WI38 (cell line): ENCODE data around the gene LYRM1.
A peak's percentile ranks its signal among the peaks of the same experiment; 100 is the strongest.

Experiments used
- H3K4me3 ChIP-seq: 2 replicates; pipeline ENCODE4 v1.5.1; 2011; ENCODE audit warnings: low read depth, mild to moderate bottlenecking, control low read depth, low read length
- TF ChIP-seq, protein P1 (sequence below): IDR thresholded peaks from 2 replicates; pipeline ENCODE4 v1.5.1; 2012; ENCODE audit warnings: low read depth, mild to moderate bottlenecking, control low read depth, low read length

Gene LYRM1

GRCh38 chr16:20900299-20901067, at the start of gene LYRM1, which contains the start of gene DCUN1D3:
Gene LYRM1, plus strand, starts transcription at chr16:20900771. Its CDS starts 14,785 bp downstream, at chr16:20915556.
Gene DCUN1D3, minus strand, starts transcription at chr16:20900358. Its CDS starts 37,820 bp downstream, at chr16:20862538.
- TF ChIP-seq, protein P1, sequence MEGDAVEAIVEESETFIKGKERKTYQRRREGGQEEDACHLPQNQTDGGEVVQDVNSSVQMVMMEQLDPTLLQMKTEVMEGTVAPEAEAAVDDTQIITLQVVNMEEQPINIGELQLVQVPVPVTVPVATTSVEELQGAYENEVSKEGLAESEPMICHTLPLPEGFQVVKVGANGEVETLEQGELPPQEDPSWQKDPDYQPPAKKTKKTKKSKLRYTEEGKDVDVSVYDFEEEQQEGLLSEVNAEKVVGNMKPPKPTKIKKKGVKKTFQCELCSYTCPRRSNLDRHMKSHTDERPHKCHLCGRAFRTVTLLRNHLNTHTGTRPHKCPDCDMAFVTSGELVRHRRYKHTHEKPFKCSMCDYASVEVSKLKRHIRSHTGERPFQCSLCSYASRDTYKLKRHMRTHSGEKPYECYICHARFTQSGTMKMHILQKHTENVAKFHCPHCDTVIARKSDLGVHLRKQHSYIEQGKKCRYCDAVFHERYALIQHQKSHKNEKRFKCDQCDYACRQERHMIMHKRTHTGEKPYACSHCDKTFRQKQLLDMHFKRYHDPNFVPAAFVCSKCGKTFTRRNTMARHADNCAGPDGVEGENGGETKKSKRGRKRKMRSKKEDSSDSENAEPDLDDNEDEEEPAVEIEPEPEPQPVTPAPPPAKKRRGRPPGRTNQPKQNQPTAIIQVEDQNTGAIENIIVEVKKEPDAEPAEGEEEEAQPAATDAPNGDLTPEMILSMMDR = no peak
- peak within 1 kb of the TSS; percentile 97 for H3K4me3 ChIP-seq

DNA sequence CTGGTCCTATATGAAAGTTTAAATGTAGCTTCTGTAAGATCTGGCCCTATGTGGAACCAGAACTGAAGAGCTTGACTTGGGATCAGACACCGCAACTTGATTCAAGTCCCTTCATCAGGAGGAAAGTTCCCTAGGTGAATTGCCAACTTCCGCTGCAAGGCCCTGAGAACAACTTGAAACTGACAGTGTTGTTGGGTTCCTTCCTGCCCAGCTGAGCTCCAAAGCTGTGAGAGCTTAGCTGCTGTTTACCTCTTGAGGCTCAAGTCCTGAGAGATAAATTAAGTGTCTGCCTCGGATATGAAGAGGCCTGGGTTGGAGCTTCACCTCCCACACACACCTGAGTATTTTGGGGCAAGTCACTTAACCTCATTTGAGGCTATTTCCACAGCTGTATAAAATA, 49.6 kb upstream of the LYRM1 start:
- TF ChIP-seq, protein P1 = no peak
- no peak overlapping the region for H3K4me3 ChIP-seq

DNA sequence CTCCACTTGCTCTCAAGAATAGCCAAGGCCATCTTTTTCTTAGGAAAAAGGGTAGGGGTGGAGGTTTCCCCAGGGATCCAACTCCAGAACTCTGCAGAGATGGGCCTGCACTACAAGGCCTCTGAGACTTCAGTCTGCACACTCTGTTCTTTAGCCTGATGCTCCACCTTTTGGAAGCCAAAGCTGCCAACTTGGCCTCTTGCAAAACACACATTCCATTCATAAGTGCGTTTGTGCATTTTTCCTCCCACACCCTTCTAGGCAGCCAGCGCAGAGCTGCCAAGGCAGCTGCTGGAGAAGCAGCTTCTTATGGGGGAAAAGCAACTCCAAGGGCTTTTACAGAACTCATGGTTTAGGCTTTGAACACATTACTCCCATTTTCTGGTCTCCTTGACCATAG, 49.0 kb upstream of the LYRM1 start:
- H3K4me3 ChIP-seq = no peak overlapping the region
- TF ChIP-seq, protein P1 = no peak

- TF ChIP-seq, protein P1 = no peak
- no peak overlapping the region for H3K4me3 ChIP-seq
These were observed 47.4 kb upstream of the LYRM1 start for GRCh38 chr16:20853143-20853542.

DNA sequence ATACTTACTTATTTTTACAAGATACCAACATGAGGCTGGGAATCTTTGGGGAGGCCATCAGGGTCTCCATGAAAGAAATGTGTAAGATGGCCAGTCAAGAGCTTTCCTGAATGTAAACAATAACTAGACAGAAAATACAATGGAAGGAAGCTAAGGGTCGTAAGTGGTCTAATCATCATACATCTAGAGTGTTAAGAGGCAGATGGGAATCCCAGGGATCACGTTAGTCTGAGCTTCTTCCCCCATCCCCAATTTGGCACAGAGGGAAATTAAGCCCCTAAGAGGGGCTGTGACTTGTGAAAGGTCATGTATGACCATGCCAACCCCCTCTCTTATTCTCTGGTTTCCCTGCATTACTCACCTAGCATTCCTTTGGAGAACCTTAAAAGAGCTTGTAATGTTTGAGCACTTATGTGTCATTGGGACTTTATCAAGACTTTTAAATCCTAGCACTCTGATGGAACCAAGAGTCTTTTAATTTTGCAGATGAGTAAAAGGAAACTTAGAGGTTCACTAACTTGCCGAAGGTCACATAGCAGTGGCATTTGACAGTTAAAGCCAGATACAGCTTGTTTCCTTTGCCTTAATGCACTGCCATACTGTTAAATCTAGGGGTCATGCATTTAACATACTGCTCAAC, 46.5 kb upstream of the LYRM1 start:
- no peak overlapping the region for H3K4me3 ChIP-seq
- TF ChIP-seq, protein P1 = no peak

DNA sequence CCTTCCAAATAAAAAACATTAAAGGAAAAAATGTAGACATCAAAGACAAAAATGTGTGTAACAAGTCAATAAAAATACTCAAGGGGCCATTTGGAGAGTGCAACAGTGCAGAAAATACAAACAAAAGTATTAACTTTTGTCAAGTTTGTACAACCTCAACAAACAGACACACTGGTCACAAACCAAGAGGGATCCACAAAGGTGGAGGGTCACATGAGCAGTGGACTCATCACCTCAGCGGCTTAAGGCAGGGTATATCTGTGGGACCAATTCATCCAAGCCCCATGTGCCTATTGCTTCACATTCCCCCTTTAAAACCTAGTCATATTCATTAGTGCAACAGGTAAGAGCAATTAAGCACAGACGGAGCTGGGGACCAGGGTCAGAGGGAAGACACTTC, 45.6 kb upstream of the LYRM1 start:
- TF ChIP-seq, protein P1 = no peak
- H3K4me3 ChIP-seq = no peak overlapping the region

DNA sequence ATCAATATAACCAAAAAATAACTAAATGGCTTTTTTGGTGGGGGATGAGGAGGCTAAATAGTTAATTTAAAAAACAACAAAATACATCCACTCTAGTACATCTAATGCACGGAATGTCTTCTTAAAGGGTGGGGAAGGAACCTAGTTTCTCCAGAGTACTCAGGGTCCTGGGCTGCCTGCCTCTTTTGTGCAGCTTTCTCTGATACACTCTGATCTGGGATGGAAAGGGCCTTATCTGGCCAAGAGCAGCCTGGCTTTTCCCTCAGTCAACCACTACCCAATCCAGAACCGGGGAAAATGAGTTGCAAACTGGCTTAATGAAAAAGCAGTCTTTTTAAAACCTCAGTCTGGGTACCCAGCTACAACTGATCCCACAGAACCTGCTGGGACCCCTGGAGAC, 43.3 kb upstream of the LYRM1 start:
- no peak overlapping the region for H3K4me3 ChIP-seq
- TF ChIP-seq, protein P1 = no peak
